HepG2 (cell line): Measurements from ENCODE around the gene TSTD2. TPM values are rescaled to one million over a fixed set of nuclear protein-coding genes. Genes with fewer than 3 reads are reported as not detected.

ENCODE experiments used
- ATAC-seq: fragments of 200-7000 bp; cut with Tn5 transposase; 3 replicates; pipeline ENCODE4 v1.9.1; 2020; ENCODE audit warnings: mild to moderate bottlenecking, moderate library complexity
- BruUV-seq: library from RNA; stranded (reverse); fragments of 400-500 nt; replicated peaks from 2 replicates; lab custom pipeline; 2021; lab: Mats Ljungman, UMichigan
- CTCF ChIA-PET: fragments of 300-600 bp; formaldehyde crosslinking; extraction: SDS; loops from one replicate; lab custom pipeline; 2021; ENCODE audit warnings: low total read pairs, inconsistent platforms, low intra/inter-chr PET ratio; lab: Yijun Ruan, JAX
- POLR2A ChIA-PET: fragments of 350-600 bp; sonication (Branson Sonifier 250); formaldehyde crosslinking; loops from one replicate; lab custom pipeline; 2020; ENCODE audit warnings: antibody characterized with exemption, inconsistent platforms; lab: Yijun Ruan, JAX
- DNase-seq: peaks from one replicate; pipeline ENCODE4 v3.0.0-alpha.2; 2015; ENCODE audit warnings: low spot score
- FAIRE-seq: peaks from 3 replicates; lab custom pipeline; 2011; peaks lifted over from hg19 to GRCh38; lab: Jason Lieb, UNC
- H2AFZ ChIP-seq: one replicate; pipeline ENCODE4 v1.6.1; 2011; ENCODE audit warnings: low read length, inconsistent platforms
- H3K27ac ChIP-seq: fragments of 300-600 bp; 3 replicates; pipeline ENCODE4 v1.8.0; 2011; ENCODE audit warnings: mixed run types, mild to moderate bottlenecking, mixed read lengths, low read length, inconsistent platforms; ENCODE audit not compliant: insufficient read depth; ENCODE audit errors: extremely low read length
- H3K27me3 ChIP-seq, 2 experiments: fragments of 200-600 bp in 1 of 2; 2 replicates in 1 of 2; 3 replicates in 1 of 2; pipeline versions ENCODE4 v1.6.0 to v1.8.0; 2011; ENCODE audit warnings: low read length in 2 of 2, mild to moderate bottlenecking in 2 of 2, moderate library complexity in 2 of 2, inconsistent platforms in 1 of 2; ENCODE audit not compliant: insufficient read depth in 2 of 2, control insufficient read depth in 1 of 2
- H3K36me3 ChIP-seq, 2 experiments: fragments of 200-600 bp in 1 of 2; replicated peaks in 1 of 2; 2 replicates in 1 of 2; 3 replicates in 1 of 2; pipeline versions ENCODE4 v1.5.1 to v1.8.0; 2011; ENCODE audit warnings: low read length in 2 of 2, inconsistent platforms in 1 of 2; ENCODE audit not compliant: insufficient read depth in 2 of 2, control insufficient read depth in 1 of 2
- H3K4me1 ChIP-seq: 2 replicates; pipeline ENCODE4 v1.5.1; 2012; ENCODE audit warnings: low read length, inconsistent platforms; ENCODE audit not compliant: insufficient read depth
- H3K4me2 ChIP-seq: 2 replicates; pipeline ENCODE4 v1.6.0; 2011; ENCODE audit warnings: low read depth, low read length, inconsistent platforms
- H3K4me3 ChIP-seq, 3 experiments: fragments of 200-600 bp in 1 of 3; sonication (generic), shearing (Covaris generic) in 1 of 3; replicated peaks in 1 of 3; 2 replicates each; pipeline ENCODE4 v1.5.1; 2011 to 2016; ENCODE audit warnings: low read length in 3 of 3, inconsistent platforms in 2 of 3, low read depth in 2 of 3, mild to moderate bottlenecking in 2 of 3, control low read depth in 1 of 3, mixed read lengths in 1 of 3; ENCODE audit not compliant: insufficient read depth in 1 of 3
- H3K79me2 ChIP-seq: one replicate; pipeline ENCODE4 v1.6.1; 2011; ENCODE audit warnings: low read length, inconsistent platforms; ENCODE audit not compliant: insufficient read depth
- H3K9ac ChIP-seq: 2 replicates; pipeline ENCODE4 v1.6.0; 2011; ENCODE audit warnings: mild to moderate bottlenecking, low read depth, low read length, inconsistent platforms; ENCODE audit not compliant: insufficient read depth
- H3K9me3 ChIP-seq: 2 replicates; pipeline ENCODE4 v1.5.1; 2012; ENCODE audit warnings: mild to moderate bottlenecking, low read length
- H4K20me1 ChIP-seq: 2 replicates; pipeline ENCODE4 v1.6.0; 2011; ENCODE audit warnings: inconsistent platforms, mild to moderate bottlenecking, low read length, moderate library complexity; ENCODE audit not compliant: insufficient read depth
- ATF7-NPFF ChIP-seq: sonication (generic); formaldehyde crosslinking; IDR thresholded peaks from 2 replicates; pipeline ENCODE4 v1.8.1; 2023; ENCODE audit warnings: mild to moderate bottlenecking, low read depth, missing genetic modification reagents, moderate library complexity
- GATAD2A ChIP-seq: IDR thresholded peaks from 2 replicates; pipeline ENCODE4 v1.6.1; 2016
- IKZF1 ChIP-seq: fragments of 450-650 bp; IDR thresholded peaks from 2 replicates; pipeline ENCODE4 v1.7.1; 2016
- NCOA2 ChIP-seq: sonication (generic); formaldehyde crosslinking; IDR thresholded peaks from 2 replicates; pipeline ENCODE4 v1.8.0; 2022; ENCODE audit warnings: inconsistent platforms
- NR3C1 ChIP-seq: sonication (generic); formaldehyde crosslinking; IDR thresholded peaks from 2 replicates; pipeline ENCODE4 v1.4.0; 2020; ENCODE audit warnings: missing genetic modification reagents
- NRL ChIP-seq: sonication (generic); formaldehyde crosslinking; IDR thresholded peaks from 2 replicates; pipeline ENCODE4 v1.5.0; 2020; ENCODE audit warnings: missing genetic modification reagents, mild to moderate bottlenecking, moderate library complexity, borderline replicate concordance
- SRSF1 ChIP-seq: fragments of 200-400 bp; formaldehyde crosslinking; optimal IDR thresholded peaks from 2 replicates; pipeline ENCODE3; 2017; ENCODE audit warnings: mild to moderate bottlenecking, low read depth, low read length, moderate library complexity
- YEATS2 ChIP-seq: sonication (generic); formaldehyde crosslinking; IDR thresholded peaks from 2 replicates; pipeline ENCODE4 v1.4.0; 2020; ENCODE audit warnings: missing genetic modification reagents, borderline replicate concordance
- ZNF720 ChIP-seq: sonication (generic); formaldehyde crosslinking; IDR thresholded peaks from 2 replicates; pipeline ENCODE4 v1.4.0; 2020; ENCODE audit warnings: missing genetic modification reagents
- ZNF782 ChIP-seq: sonication (generic); formaldehyde crosslinking; IDR thresholded peaks from 2 replicates; pipeline ENCODE4 v1.4.0; 2020; ENCODE audit warnings: missing genetic modification reagents, mild to moderate bottlenecking, borderline replicate concordance
- in situ Hi-C: cut with HindIII; loops from 2 replicates; pipeline ENCODE4 v1.10.0; 2017; ENCODE audit warnings: low pct_unique_long_range_greater_than_20kb; ENCODE audit not compliant: extremely low pct_ligation_motif_present
- intact Hi-C: fragments of 100-400 bp; cut with micrococcal nuclease; formaldehyde crosslinking; loops from one replicate; pipeline ENCODE4 v1.10.0; 2022; ENCODE audit not compliant: unreplicated experiment
- polyA plus RNA-seq, 8 experiments: library from polyadenylated mRNA; depleted of rRNA in 3 of 8; stranded (reverse) in 7 of 8; unstranded in 1 of 8; fragments of >200 nt; fragmentation: Illumina TruSeq in 4 of 8; extraction: Trizol in 4 of 8; gene quantifications; 2 replicates each; pipeline versions ENCODE4 v1.2.1 to v1.2.3, GENCODE V29; 2011 to 2016; ENCODE audit warnings: low read depth in 4 of 8, missing spikeins in 1 of 8, mixed read lengths in 1 of 8; ENCODE audit not compliant: insufficient read depth in 1 of 8
- total RNA-seq, 5 experiments: library from RNA; depleted of rRNA; stranded (reverse); fragments of >200 nt; fragmentation: Illumina TruSeq; extraction: Trizol; gene quantifications; 2 replicates each; pipeline ENCODE4 v1.2.3, GENCODE V29; 2016; ENCODE audit warnings: low read depth in 1 of 5
- TF ChIP-seq, protein P1 (sequence below): sonication (generic); formaldehyde crosslinking; IDR thresholded peaks from 2 replicates; pipeline ENCODE4 v1.5.0; 2020; ENCODE audit warnings: mild to moderate bottlenecking, missing genetic modification reagents, borderline replicate concordance
- TF ChIP-seq, protein P2 (sequence below): sonication (generic); formaldehyde crosslinking; IDR thresholded peaks from 2 replicates; pipeline ENCODE4 v1.8.1; 2023; ENCODE audit warnings: missing genetic modification reagents, mild to moderate bottlenecking, borderline replicate concordance

TSTD2 gene
- total and polyA plus RNA-seq, 2 of the 13 experiments (the other 11 are each of a cell fraction or from before 2014, with no cell fraction given), result 16.0 to 23.1 TPM

DNA sequence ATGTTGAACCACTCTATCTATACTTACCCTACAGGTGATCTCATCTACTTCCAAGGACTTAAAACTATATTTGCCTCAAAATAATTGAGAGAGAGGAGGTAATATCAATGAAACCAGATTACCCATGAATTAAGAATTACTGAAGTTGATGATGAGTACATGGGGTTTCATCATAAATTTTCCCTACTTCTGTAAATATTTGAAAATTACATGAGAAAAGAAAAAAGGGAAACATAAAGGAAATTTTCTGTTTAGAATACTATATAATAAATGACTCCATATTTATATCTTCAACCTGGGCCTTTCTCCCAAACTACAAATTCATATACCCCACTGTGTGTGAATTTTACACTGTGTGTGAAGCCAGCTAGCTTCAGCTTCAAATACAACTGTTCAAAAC, 2.6 kb downstream of the TSTD2 start:
- in situ Hi-C loops, result no loop called here
- no peak overlapping the region for H2AFZ ChIP-seq
- TF ChIP-seq ZNF782 (CRISPR knock-in tag) (no peak), GATAD2A (CRISPR knock-in tag) (no peak), SRSF1 (no peak)
- TF ChIP-seq, all 625 proteins: peak for 0
- Histone ChIP-seq H3K9ac (no peak overlapping the region), H3K9me3 (no peaks in the 10 kb centered on the region), H3K27ac (no peak overlapping the region), H3K27me3 (peaks cover 0 to 8% of the 10 kb centered on the region in 2 experiments; a peak in 1 of 5 replicates), H3K4me1 (peaks cover 29% of the 10 kb centered on the region), H4K20me1 (no peaks in the 10 kb centered on the region; the same call in 1 of the 2 replicates), H3K4me2 (no peak overlapping the region), H3K4me3 (no peak overlapping the region), H3K79me2 (peaks cover 56% of the 10 kb centered on the region), H3K36me3 (peaks cover 0 to 11% of the 10 kb centered on the region in 2 experiments; a peak in 1 of 5 replicates)
- no peak for ATAC-seq
- ChIA-PET POLR2A (no interaction called here), CTCF (no interaction called here)
- no peak for FAIRE-seq
- no peak for DNase-seq
- intact Hi-C loops, result loop anchor here (10.0 kb wide), 1 partner anchor 354 kb away; the partner anchor contains the start of gene ANP32B
- BruUV-seq, result no TSS peak

DNA sequence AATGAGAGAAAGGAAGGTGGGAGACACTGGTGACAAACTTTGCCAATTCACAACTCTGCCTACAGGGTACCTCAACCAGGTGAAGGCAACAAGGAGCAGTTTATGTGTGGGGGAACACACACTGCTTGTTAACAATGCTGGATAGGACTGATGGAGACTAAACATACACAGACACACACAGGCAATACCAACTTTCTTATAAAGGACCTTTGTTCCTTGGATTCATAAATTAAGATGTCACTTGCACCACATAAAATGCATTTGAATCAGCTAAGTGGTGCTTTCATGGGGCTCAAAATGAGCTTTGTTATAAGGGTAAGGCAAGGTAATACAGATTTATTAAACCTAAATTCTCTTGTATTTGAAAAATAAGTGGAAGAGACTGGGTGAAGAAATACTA, 4.0 kb downstream of the TSTD2 start:
- ChIA-PET POLR2A (no interaction called here), CTCF (no interaction called here)
- FAIRE-seq (no peak), ATAC-seq (no peak), DNase-seq (no peak)
- H3K4me2 ChIP-seq, result no peak overlapping the region
- no peak overlapping the region for H3K27ac ChIP-seq
- in situ Hi-C loops, result no loop called here
- TF ChIP-seq YEATS2 (CRISPR knock-in tag) (no peak), NCOA2 (CRISPR knock-in tag) (no peak), NRL (no peak), ATF7-NPFF (no peak), ZNF720 (CRISPR knock-in tag) (no peak), NR3C1 (CRISPR knock-in tag) (no peak), IKZF1 (no peak)
- TF ChIP-seq, protein P1, sequence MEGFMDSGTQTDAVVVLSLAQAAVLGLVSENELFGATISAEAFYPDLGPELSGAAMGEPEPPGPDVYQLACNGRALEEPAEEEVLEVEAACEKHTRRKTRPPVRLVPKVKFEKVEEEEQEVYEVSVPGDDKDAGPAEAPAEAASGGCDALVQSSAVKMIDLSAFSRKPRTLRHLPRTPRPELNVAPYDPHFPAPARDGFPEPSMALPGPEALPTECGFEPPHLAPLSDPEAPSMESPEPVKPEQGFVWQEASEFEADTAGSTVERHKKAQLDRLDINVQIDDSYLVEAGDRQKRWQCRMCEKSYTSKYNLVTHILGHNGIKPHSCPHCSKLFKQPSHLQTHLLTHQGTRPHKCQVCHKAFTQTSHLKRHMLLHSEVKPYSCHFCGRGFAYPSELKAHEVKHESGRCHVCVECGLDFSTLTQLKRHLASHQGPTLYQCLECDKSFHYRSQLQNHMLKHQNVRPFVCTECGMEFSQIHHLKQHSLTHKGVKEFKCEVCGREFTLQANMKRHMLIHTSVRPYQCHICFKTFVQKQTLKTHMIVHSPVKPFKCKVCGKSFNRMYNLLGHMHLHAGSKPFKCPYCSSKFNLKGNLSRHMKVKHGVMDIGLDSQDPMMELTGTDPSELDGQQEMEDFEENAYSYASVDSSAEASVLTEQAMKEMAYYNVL (CRISPR knock-in tag), result no peak
- TF ChIP-seq, protein P2, sequence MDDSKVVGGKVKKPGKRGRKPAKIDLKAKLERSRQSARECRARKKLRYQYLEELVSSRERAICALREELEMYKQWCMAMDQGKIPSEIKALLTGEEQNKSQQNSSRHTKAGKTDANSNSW, result no peak
- BruUV-seq, result no TSS peak
- peaks cover 0 to 24% of the 10 kb centered on the region in 2 experiments; a peak in 3 of 5 replicates for H3K36me3 ChIP-seq
- H3K27me3 ChIP-seq, result peaks cover 0 to 8% of the 10 kb centered on the region in 2 experiments; a peak in 1 of 5 replicates
- peaks cover 41% of the 10 kb centered on the region for H3K79me2 ChIP-seq
- no peak overlapping the region for H2AFZ ChIP-seq
- no peak overlapping the region for H3K9ac ChIP-seq
- H4K20me1 ChIP-seq, result no peaks in the 10 kb centered on the region; the same call in 1 of the 2 replicates
- peaks cover 21% of the 10 kb centered on the region for H3K4me1 ChIP-seq
- H3K4me3 ChIP-seq, result no peak overlapping the region
- intact Hi-C loops, result no loop called here
- no peaks in the 10 kb centered on the region for H3K9me3 ChIP-seq
